Fibroblast of villous mesenchyme (primary cell): ENCODE data around the gene VAT1L. TPM values are rescaled to one million over a fixed set of nuclear protein-coding genes. Genes with fewer than 3 reads are reported as not detected.

ENCODE experiments used
- DNase-seq: peaks from one replicate; pipeline ENCODE4 v3.0.0-alpha.2; 2010; ENCODE audit warnings: low read depth
- H3K4me3 ChIP-seq: 2 replicates; pipeline ENCODE4 v1.5.1; 2011; ENCODE audit warnings: low read depth, mild to moderate bottlenecking, low read length
- CTCF ChIP-seq: IDR thresholded peaks from 2 replicates; pipeline ENCODE4 v1.5.1; 2012; ENCODE audit warnings: low read depth, mild to moderate bottlenecking, low read length; ENCODE audit not compliant: insufficient read depth
- total RNA-seq: library from RNA; depleted of rRNA; stranded (reverse); fragments of >200 nt; gene quantifications from 2 replicates; pipeline ENCODE4 v1.2.3, GENCODE V29; 2012

VAT1L gene
- total RNA-seq, 1 donor: 37.6 TPM

DNA sequence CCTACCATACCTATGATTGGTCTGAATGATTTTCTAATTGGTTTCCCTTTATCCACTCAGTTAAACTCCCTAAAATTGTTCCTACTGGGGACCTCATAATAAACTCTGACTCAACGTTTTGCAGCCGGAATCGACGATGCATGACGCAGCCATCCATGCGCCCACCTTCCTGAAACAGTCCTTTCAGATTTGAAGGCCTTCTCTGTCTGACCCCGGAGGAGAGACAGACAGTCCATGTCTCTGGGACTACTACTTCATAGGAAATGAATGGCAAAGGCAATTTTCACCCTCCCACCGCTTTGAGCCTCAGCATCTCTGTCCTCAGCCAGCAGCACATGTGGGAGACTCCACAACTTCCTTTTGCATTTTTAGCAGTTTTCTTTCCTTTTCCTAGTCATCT, 13.5 kb downstream of the VAT1L start:
- no peak overlapping the region for H3K4me3 ChIP-seq
- DNase-seq: no peak
- no peak for TF ChIP-seq CTCF

GRCh38 chr16:77805398-77805797, 17.0 kb downstream of the VAT1L start:
- no peak for DNase-seq
- H3K4me3 ChIP-seq: no peak overlapping the region
- no peak for TF ChIP-seq CTCF

- no peak for DNase-seq
- no peak overlapping the region for H3K4me3 ChIP-seq
- no peak for TF ChIP-seq CTCF
Measured at GRCh38 chr16:77807021-77807420, 18.7 kb downstream of the VAT1L start.

DNA sequence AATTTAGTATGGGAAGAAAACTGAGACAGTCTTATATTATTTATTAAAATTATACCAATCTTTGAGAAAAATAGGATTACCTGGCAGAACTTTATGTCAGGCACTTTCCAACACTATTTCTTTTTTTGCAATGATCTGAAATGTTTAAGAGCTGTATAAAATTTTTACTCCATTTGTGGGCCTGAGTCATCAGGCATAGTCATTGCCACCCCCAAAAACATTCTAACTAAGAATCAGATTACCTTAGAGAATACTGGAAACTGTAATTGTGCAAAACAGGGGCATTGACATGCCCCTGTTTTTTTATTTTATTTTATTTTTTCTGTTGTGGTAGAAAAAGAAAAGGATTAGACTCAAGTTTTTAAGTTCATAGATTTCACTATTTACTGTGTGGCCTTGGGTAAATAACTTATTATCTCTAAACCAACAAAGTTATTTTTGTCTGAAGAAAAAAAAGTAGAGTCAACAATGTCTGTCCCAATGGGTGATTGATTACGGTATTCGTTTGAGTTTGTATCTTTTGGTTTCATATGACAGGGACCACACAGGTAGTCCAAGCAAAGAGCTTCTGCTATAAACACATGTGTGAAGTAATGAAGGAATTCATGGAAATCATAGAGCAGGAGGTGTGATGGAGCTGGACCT, 24.6 kb downstream of the VAT1L start:
- DNase-seq: peak; percentile 9
- no peak overlapping the region for H3K4me3 ChIP-seq
- no peak for TF ChIP-seq CTCF

- H3K4me3 ChIP-seq: no peak overlapping the region
- DNase-seq: peak; percentile 79
- no peak for TF ChIP-seq CTCF
Measured at GRCh38 chr16:77816293-77816692, 27.9 kb downstream of the VAT1L start.

GRCh38 chr16:77820340-77820739, 32.0 kb downstream of the VAT1L start:
- no peak overlapping the region for H3K4me3 ChIP-seq
- no peak for DNase-seq
- TF ChIP-seq CTCF: no peak

GRCh38 chr16:77822661-77823060, 34.3 kb downstream of the VAT1L start:
- DNase-seq: no peak
- no peak for TF ChIP-seq CTCF
- H3K4me3 ChIP-seq: no peak overlapping the region
